DND-41 (cell line): ENCODE measurements around the gene ADCY10.

Source experiments
- ATAC-seq: fragments of 200-7000 bp; cut with Tn5 transposase; 3 replicates; pipeline ENCODE4 v1.9.1; 2021; ENCODE audit warnings: low read depth; ENCODE audit not compliant: insufficient read depth
- DNase-seq: peaks from one replicate; pipeline ENCODE4 v3.0.0-alpha.2; 2020
- H2AFZ ChIP-seq: 2 replicates; pipeline ENCODE4 v1.6.0; 2012; ENCODE audit warnings: low read depth, low read length
- H3K27ac ChIP-seq: 2 replicates; pipeline ENCODE4 v1.5.1; 2012; ENCODE audit warnings: low read length, inconsistent platforms
- H3K27me3 ChIP-seq: fragments of 200-600 bp; sonication (generic); 2 replicates; pipeline ENCODE4 v1.6.0; 2012; ENCODE audit warnings: low read length, mild to moderate bottlenecking, inconsistent platforms; ENCODE audit not compliant: insufficient read depth, poor library complexity
- H3K36me3 ChIP-seq: 2 replicates; pipeline ENCODE4 v1.5.1; 2012; ENCODE audit warnings: low read length, inconsistent platforms; ENCODE audit not compliant: insufficient read depth
- H3K4me1 ChIP-seq: 2 replicates; pipeline ENCODE4 v1.5.1; 2012; ENCODE audit warnings: mild to moderate bottlenecking, low read length; ENCODE audit not compliant: insufficient read depth
- H3K4me2 ChIP-seq: 2 replicates; pipeline ENCODE4 v1.6.0; 2012; ENCODE audit warnings: mild to moderate bottlenecking, moderate library complexity, low read length, inconsistent platforms; ENCODE audit not compliant: insufficient read depth
- H3K4me3 ChIP-seq, 2 experiments: fragments of 200-600 bp in 1 of 2; shearing (Covaris generic) in 1 of 2; 2 replicates each; pipeline ENCODE4 v1.5.1; 2012 to 2016; ENCODE audit warnings: inconsistent platforms in 2 of 2, low read length in 2 of 2, mild to moderate bottlenecking in 2 of 2, low read depth in 1 of 2, moderate library complexity in 1 of 2
- H3K79me2 ChIP-seq: 2 replicates; pipeline ENCODE4 v1.6.0; 2012; ENCODE audit warnings: low read length, inconsistent platforms; ENCODE audit not compliant: insufficient read depth
- H3K9ac ChIP-seq: 2 replicates; pipeline ENCODE4 v1.6.0; 2012; ENCODE audit warnings: low read depth, mild to moderate bottlenecking, inconsistent platforms, low read length, moderate library complexity
- H3K9me3 ChIP-seq: 2 replicates; pipeline ENCODE4 v1.5.1; 2012; ENCODE audit warnings: low read length, moderate library complexity, mild to moderate bottlenecking, inconsistent platforms; ENCODE audit not compliant: insufficient read depth, severe bottlenecking
- H4K20me1 ChIP-seq: 2 replicates; pipeline ENCODE4 v1.6.0; 2012; ENCODE audit warnings: low read length; ENCODE audit not compliant: insufficient read depth
- EZH2 ChIP-seq: IDR thresholded peaks from 3 replicates; pipeline ENCODE4 v1.6.1; 2012; ENCODE audit warnings: borderline replicate concordance, low read depth, mild to moderate bottlenecking, moderate library complexity, low read length, inconsistent platforms; ENCODE audit not compliant: severe bottlenecking
- TF ChIP-seq, protein P1 (sequence below): IDR thresholded peaks from 2 replicates; pipeline ENCODE4 v1.5.1; 2012; ENCODE audit warnings: borderline replicate concordance, low read length, moderate library complexity, mild to moderate bottlenecking; ENCODE audit not compliant: poor library complexity, severe bottlenecking; ENCODE audit errors: extremely low read depth

Gene ADCY10

GRCh38 chr1:167784876-167785550 is 128.9 kb downstream of the ADCY10 start:
- Histone ChIP-seq H3K4me3 (no peak overlapping the region), H3K79me2 (0 out of 2 replicates have a peak, but pooled peaks cover 4% of the 10 kb centered on the region), H3K27ac (no peak overlapping the region), H4K20me1 (peaks cover 4% of the 10 kb centered on the region; the same call in 1 of the 2 replicates), H3K4me2 (no peak overlapping the region), H3K36me3 (peaks cover 52% of the 10 kb centered on the region), H2AFZ (no peak overlapping the region), H3K9me3 (peaks cover 6% of the 10 kb centered on the region), H3K27me3 (no peaks in the 10 kb centered on the region), H3K9ac (no peak overlapping the region), H3K4me1 (no peaks in the 10 kb centered on the region)
- TF ChIP-seq, protein P1, sequence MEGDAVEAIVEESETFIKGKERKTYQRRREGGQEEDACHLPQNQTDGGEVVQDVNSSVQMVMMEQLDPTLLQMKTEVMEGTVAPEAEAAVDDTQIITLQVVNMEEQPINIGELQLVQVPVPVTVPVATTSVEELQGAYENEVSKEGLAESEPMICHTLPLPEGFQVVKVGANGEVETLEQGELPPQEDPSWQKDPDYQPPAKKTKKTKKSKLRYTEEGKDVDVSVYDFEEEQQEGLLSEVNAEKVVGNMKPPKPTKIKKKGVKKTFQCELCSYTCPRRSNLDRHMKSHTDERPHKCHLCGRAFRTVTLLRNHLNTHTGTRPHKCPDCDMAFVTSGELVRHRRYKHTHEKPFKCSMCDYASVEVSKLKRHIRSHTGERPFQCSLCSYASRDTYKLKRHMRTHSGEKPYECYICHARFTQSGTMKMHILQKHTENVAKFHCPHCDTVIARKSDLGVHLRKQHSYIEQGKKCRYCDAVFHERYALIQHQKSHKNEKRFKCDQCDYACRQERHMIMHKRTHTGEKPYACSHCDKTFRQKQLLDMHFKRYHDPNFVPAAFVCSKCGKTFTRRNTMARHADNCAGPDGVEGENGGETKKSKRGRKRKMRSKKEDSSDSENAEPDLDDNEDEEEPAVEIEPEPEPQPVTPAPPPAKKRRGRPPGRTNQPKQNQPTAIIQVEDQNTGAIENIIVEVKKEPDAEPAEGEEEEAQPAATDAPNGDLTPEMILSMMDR, result no peak
- no peak for TF ChIP-seq EZH2
- no peak for DNase-seq
- ATAC-seq, result no peak

DNA sequence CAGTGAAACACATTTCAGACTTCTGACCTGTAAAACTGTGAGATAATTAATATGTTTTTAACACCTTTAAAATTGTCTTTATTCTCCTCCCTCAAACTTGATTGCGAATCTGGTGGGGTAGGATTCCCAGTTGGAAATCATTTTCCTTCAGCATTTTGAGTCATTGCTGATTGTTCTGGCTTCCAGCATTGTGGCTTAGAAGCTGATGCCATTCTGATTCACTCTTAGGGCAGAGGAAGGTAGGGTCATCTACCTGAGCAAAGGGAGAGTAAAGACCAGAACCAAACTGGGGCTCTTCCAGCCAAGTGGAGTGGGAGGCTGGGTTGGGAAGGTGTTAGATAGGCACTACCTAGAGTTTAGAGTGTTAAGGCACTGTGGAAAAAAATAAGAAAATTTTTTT is 131.0 kb downstream of the ADCY10 start:
- Histone ChIP-seq H3K4me2 (no peak overlapping the region), H3K4me1 (no peaks in the 10 kb centered on the region), H4K20me1 (peaks cover 4% of the 10 kb centered on the region; the same call in 1 of the 2 replicates), H3K27me3 (no peaks in the 10 kb centered on the region), H3K79me2 (0 out of 2 replicates have a peak, but pooled peaks cover 4% of the 10 kb centered on the region), H3K4me3 (no peak overlapping the region), H3K9me3 (peaks cover 6% of the 10 kb centered on the region), H3K9ac (no peak overlapping the region), H2AFZ (no peak overlapping the region), H3K27ac (no peak overlapping the region), H3K36me3 (peaks cover 38% of the 10 kb centered on the region)
- ATAC-seq (no peak), DNase-seq (no peak)
- TF ChIP-seq, protein P1, result no peak
- TF ChIP-seq EZH2, result no peak

GRCh38 chr1:167781558-167781957 is 132.4 kb downstream of the ADCY10 start:
- Histone ChIP-seq H4K20me1 (peaks cover 4% of the 10 kb centered on the region; the same call in 1 of the 2 replicates), H3K27ac (no peak overlapping the region), H3K36me3 (peaks cover 39% of the 10 kb centered on the region), H3K27me3 (no peaks in the 10 kb centered on the region), H3K9ac (no peak overlapping the region), H3K4me2 (no peak overlapping the region), H3K4me1 (no peaks in the 10 kb centered on the region), H3K4me3 (no peak overlapping the region), H3K9me3 (peaks cover 6% of the 10 kb centered on the region), H2AFZ (no peak overlapping the region), H3K79me2 (0 out of 2 replicates have a peak, but pooled peaks cover 4% of the 10 kb centered on the region)
- no peak for DNase-seq
- ATAC-seq, result no peak
- no peak for TF ChIP-seq EZH2
- TF ChIP-seq, protein P1, result no peak
